Measurements from ENCODE around the gene ELP6.
"Not testable (repeated sequence)": the region's sequence is repeated elsewhere in the genome, so short reads cannot be mapped to it uniquely, and the experiment has no call there.

DNA sequence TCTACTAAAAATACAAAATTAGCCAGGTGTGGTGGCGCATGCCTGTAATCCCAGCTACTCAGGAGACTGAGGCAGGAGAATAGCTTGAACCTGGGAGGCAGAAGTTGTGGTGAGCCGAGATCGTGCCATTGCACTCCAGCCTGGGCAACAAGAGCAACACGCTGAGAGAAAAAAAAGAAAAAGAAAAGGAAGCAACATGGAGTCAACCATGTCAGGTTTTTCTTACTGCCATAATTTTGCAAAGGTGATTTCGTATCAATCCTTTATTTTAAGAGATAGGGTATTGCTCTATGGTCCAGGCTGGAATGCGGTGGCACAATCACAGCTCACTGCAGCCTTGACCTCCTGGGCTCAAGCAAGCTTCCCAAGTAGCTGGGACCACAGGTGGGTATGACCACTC is 33.2 kb downstream of the ELP6 start:
- TF ChIP-seq, protein P1, sequence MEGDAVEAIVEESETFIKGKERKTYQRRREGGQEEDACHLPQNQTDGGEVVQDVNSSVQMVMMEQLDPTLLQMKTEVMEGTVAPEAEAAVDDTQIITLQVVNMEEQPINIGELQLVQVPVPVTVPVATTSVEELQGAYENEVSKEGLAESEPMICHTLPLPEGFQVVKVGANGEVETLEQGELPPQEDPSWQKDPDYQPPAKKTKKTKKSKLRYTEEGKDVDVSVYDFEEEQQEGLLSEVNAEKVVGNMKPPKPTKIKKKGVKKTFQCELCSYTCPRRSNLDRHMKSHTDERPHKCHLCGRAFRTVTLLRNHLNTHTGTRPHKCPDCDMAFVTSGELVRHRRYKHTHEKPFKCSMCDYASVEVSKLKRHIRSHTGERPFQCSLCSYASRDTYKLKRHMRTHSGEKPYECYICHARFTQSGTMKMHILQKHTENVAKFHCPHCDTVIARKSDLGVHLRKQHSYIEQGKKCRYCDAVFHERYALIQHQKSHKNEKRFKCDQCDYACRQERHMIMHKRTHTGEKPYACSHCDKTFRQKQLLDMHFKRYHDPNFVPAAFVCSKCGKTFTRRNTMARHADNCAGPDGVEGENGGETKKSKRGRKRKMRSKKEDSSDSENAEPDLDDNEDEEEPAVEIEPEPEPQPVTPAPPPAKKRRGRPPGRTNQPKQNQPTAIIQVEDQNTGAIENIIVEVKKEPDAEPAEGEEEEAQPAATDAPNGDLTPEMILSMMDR (IDR thresholded peaks at IDR 0.05; ENCODE audit: low read depth, low read length) = not testable (repeated sequence)
- TF ChIP-seq EZH2phosphoT487 (IDR thresholded peaks at IDR 0.05; ENCODE audit: low read depth) = not testable (repeated sequence)
